ENCODE data around the gene ASB12. TPM values are rescaled to one million over a fixed set of nuclear protein-coding genes. Genes with fewer than 3 reads are reported as not detected.

ASB12 gene, protein sequence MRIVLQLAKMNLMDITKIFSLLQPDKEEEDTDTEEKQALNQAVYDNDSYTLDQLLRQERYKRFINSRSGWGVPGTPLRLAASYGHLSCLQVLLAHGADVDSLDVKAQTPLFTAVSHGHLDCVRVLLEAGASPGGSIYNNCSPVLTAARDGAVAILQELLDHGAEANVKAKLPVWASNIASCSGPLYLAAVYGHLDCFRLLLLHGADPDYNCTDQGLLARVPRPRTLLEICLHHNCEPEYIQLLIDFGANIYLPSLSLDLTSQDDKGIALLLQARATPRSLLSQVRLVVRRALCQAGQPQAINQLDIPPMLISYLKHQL
- total RNA-seq (2022; extraction: Qiagen RNA extraction) = not detected in 5 replicates

DNA sequence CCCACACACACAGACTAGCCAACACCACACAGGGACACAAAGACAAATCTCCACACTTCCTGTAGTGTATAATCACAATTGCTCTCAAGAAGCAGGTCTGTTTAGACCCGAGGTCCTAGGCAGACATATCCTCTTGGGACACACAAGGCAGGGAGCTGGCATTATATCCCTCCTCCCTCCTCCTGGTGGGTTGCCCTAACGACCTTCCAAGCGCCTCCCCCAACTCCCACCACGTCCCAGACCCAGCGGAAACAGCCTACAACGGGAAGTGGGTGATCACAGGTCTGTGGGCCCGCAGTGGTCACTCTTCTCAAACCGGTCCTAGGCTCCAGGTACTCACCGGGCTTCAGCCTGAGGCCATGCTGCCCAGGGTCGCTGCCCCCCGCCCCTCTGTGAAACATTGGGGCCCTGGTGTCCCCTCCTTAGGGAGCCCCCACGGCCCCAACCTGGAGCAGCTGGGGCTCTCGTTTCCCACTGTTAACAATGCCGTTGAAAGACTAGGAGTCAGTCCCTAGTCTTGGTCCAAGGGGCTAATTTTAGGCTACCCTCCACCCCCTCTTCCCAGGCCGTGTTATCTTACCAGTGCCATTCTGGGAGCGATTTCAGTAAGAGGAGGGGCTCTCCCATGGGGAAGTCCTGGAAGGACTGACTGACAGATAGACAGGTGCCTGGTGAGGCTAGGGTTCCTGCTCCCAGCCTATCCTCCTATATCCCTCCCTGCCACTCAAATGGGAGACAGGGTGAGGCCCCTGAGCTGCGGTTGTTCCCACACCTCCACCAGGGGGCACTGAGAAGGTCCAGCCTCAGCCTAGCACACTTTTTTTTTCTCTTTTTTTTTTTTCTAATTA, at the start of gene ASB12:
Gene ASB12, minus strand, starts transcription at position 485 of the 848 bp plus-strand sequence. CDS start 4,957 bp downstream, outside the sequence.

DNA sequence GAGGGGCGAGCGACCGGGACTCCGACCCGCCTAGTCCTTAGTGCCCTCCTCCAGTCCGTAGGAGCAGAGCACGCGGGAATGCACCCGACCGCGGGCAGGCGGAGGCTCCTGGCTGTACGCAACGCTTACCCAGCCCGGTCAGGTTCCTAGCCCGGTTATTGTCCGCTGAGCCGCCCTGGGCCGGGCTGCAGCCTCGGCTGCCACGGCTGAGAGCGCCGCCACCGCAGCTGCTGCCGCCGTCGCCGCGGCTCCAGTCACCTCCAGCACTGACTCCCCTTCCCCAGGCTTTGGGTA, 25.0 kb downstream of the ASB12 start, which contains the start of gene AMER1:
Gene AMER1, minus strand, starts transcription at position 268 of the 294 bp plus-strand sequence. CDS start 12,422 bp downstream, outside the sequence.

Other genes starting within 250 kb of the ASB12 start
- 2.0 to 3.2 TPM (median 2.6 TPM) in 5 replicates for gene AMER1, start 24.9 kb downstream of the ASB12 start, total RNA-seq (2022; extraction: Qiagen RNA extraction)
- gene MTMR8, start 164.8 kb upstream of the ASB12 start, total RNA-seq (2022; extraction: Qiagen RNA extraction) = 0.33 to 0.85 TPM (median 0.53 TPM) in 5 replicates